GM18873 (cell line): ENCODE results near the gene MIDN.
A peak's percentile ranks its signal among the peaks of the same experiment; 100 is the strongest.
"Not testable (repeated sequence)": the region's sequence is repeated elsewhere in the genome, so short reads cannot be mapped to it uniquely, and the experiment has no call there.

Experiments
- ATAC-seq: cut with Tn5 transposase; IDR thresholded peaks from one replicate; pipeline ENCODE4 v1.9.1; 2021; ENCODE audit warnings: mild to moderate bottlenecking, moderate library complexity, moderate number of reproducible peaks; ENCODE audit not compliant: unreplicated experiment, low FRiP score

Gene MIDN

DNA sequence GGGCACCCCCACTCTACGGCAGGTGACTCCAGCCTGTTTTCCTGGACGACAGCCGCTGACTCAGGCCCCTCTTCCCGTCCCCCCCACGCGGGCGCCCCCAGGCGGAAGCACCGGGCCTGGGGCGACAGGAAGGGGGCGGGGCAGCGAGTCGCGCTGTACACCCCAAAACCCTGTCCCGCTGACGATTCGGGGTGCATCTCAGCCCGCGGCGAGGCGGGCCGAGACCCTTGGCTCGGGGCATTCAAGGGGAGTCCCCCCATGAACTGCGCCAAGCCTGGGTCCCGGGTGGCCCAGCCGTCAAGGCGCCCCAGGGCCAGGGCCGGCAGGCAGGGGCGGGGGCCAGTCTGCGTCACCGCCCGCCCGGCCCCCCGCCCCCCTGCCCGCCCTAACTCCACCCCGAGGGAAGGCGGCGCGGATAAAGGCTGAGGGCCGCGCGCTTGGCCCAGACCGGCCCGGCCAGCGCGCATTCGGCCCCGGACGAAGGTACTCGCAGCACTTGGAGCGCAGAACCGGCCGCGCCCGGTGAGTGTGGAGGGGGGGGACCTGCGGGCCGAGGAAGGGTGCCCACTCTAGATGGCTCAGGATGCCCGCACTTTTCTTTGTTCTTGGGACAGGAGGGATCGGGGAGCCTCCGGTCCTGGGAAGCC is at the start of gene MIDN:
TSS of gene MIDN (plus strand) at position 445 of the 647 bp plus-strand sequence. CDS start 1,714 bp downstream, outside the sequence.
- ATAC-seq: peak; percentile 5

GRCh38 chr19:1199531-1199930 is 48.9 kb upstream of the MIDN start:
- no peak for ATAC-seq

DNA sequence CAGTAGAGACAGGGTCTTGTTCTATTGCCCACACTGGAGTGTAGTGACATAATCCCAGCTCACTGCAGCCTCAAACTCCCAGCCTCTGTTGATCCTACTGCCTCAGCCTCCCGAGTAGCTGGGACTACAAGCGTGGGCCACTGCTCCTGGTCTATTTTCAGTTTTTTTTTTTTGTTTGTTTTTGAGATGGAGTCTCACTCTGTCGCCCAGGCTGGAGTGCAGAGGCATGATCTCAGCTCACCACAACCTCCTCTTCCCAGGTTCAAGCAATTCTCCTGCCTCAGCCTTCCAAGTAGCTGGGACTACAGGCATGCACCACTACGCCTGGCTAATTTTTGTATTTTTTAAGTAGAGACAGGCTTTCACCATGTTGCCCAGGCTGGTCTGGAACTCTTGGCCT is 47.8 kb upstream of the MIDN start:
- not testable (repeated sequence) for ATAC-seq

DNA sequence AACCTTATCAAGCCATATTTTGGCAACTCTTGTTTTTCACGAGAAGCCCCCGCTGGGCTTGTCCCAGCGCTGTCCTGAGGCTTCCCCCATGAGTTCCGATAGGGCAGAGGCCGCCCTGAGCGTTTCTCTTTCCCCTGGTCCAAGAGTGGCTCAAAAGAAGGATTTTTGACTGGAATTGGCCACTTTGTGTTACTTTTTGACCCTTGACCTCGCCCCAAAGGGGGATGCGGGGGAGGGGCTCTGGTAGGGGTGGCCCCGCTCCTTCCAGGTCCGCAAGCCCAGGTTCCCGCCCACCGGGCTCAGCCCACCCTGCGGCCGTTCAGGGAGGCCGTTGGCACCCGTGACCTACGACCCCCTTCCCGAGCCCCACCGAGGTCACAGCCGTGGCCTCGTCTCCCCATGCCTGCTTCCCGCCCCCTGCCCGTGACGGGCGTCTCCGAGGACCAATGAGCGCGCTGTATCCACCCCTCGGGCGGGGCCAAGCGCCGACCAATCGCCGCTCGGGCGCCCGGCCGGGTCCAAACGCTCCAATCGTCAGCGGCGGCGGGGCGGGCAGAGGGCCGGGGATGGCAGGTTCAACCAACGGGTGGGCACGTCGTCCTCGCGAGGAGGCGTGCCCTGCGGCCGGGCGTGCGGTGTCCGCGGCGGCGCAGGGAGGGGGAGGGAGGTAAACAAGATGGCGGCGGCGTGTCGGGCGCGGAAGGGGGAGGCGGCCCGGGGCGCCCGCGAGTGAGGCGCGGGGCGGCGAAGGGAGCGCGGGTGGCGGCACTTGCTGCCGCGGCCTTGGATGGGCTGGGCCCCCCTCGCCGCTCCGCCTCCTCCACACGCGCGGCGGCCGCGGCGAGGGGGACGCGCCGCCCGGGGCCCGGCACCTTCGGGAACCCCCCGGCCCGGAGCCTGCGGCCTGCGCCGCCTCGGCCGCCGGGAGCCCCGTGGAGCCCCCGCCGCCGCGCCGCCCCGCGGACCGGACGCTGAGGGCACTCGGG is 43.0 kb upstream of the MIDN start, which contains the start of gene STK11:
TSS of gene STK11 (plus strand) at position 665 of the 986 bp plus-strand sequence. CDS start 1,136 bp downstream, outside the sequence.
- ATAC-seq: peak; percentile 78

DNA sequence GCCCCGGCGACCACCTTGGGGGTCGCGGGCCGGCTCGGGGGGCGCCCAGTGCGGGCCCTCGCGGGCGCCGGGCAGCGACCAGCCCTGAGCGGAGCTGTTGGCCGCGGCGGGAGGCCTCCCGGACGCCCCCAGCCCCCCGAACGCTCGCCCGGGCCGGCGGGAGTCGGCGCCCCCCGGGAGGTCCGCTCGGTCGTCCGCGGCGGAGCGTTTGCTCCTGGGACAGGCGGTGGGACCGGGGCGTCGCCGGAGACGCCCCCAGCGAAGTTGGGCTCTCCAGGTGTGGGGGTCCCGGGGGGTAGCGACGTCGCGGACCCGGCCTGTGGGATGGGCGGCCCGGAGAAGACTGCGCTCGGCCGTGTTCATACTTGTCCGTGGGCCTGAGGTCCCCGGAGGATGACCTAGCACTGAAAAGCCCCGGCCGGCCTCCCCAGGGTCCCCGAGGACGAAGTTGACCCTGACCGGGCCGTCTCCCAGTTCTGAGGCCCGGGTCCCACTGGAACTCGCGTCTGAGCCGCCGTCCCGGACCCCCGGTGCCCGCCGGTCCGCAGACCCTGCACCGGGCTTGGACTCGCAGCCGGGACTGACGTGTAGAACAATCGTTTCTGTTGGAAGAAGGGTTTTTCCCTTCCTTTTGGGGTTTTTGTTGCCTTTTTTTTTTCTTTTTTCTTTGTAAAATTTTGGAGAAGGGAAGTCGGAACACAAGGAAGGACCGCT is 42.1 kb upstream of the MIDN start:
- ATAC-seq: no peak

GRCh38 chr19:1206864-1207450 is 41.4 kb upstream of the MIDN start:
- no peak for ATAC-seq

DNA sequence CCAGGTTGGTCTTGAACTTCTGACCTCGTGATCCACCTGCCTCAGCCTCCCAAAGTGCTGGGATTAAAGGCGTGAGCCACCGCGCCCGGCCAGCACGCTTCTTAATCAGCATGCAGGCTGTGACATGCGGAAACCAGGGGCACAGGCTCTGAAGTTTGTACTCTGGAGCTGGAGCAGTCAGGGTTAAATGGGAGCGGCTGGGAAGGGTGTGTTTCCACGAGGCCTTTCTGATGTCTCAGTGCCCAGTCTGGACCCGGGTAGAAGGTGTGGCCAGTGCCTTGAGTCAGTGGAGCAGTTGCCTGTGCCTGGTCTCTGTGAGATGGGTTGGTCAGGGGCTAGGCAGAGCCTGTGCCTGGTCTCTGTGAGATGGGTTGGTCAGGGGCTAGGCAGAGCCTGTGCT is 39.6 kb upstream of the MIDN start:
- not testable (repeated sequence) for ATAC-seq

DNA sequence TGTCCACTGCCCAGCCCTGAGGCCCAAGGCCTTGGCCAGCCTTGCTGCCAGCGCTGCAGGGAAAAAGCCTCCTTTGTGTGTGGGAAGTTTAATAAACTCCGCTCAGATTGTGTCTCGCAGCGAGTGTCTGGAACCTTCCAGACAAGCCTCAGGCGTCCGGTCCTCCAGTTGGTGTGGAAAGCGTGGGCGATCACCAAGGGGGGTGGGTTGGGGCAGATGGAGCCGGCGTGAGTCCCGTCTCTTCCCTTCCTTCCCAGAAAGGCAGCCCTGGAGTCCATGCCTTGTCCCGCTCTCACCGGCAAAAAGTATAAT is 38.2 kb upstream of the MIDN start:
- ATAC-seq: no peak

GRCh38 chr19:1211494-1212234 is 36.7 kb upstream of the MIDN start:
- ATAC-seq: no peak

DNA sequence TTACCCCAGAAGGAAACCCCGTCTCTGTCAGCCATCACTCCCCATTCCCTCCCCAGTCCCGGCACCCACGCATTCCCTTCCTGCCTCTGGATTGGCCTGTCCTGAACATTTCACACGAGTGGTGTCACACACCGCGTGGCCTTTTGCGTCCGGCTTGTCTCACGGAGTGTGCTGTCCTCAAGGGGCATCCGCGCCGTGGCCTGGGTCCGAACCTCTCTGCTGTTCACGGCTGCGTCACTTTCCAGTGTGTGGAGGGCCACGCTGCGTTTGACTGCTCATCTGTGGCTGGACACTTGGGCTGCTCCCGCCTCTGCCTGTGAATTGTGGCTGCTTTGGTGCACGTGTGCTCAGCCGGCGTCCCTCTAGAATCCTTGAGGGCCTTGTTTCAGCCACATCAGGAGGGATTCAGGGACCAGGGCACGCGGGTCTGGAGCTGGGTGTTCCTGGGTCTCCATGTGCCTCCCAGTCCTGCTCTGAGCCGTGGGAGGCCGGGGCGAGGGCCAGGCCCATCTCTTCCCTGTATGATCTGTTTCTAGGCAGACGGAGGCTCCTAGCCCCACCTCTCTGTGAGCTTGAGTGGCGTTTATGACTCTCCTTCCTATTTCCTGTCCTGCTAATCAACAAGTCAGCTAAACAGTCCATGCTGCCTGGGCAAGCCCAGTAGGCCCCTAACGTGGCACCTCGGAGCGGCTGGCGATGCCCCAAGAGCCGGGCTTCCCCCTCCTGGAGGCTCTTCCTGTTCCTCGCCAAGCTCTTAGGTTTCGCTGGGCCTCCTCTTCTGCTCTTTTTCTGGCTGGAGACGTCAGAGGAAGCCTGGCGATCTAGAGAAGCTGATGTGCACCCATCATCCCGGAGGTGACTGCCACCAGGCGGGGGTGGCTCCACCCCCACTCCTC is 34.7 kb upstream of the MIDN start:
- ATAC-seq: no peak

DNA sequence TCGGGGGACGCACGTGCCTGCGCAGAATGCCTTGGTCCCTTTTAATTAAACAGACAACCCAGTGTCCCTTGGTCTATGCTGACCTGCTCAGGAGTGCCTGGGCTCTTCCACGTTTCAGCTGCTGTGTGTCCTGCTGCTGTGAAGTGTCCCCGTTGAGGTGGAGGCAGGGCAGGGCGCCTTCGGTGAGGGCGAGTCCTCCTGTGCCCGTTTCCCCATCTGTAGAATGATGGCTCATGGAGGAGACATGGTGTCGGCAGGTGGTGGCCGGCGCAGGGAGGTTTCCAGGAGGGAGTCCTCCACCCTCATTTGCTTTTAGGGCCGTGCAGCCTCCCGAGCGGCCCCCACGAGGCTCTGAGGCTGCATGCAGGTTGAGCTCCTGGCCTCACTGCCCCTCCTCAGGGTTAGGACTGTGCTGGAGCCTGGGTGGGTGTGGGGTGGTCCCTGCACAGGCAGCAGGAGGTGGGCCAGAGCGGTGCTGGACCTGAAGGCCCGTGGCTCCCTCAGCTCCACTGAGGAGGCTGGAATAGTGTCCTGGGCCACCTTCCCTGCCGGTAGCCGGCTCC is 34.0 kb upstream of the MIDN start:
- ATAC-seq: no peak

DNA sequence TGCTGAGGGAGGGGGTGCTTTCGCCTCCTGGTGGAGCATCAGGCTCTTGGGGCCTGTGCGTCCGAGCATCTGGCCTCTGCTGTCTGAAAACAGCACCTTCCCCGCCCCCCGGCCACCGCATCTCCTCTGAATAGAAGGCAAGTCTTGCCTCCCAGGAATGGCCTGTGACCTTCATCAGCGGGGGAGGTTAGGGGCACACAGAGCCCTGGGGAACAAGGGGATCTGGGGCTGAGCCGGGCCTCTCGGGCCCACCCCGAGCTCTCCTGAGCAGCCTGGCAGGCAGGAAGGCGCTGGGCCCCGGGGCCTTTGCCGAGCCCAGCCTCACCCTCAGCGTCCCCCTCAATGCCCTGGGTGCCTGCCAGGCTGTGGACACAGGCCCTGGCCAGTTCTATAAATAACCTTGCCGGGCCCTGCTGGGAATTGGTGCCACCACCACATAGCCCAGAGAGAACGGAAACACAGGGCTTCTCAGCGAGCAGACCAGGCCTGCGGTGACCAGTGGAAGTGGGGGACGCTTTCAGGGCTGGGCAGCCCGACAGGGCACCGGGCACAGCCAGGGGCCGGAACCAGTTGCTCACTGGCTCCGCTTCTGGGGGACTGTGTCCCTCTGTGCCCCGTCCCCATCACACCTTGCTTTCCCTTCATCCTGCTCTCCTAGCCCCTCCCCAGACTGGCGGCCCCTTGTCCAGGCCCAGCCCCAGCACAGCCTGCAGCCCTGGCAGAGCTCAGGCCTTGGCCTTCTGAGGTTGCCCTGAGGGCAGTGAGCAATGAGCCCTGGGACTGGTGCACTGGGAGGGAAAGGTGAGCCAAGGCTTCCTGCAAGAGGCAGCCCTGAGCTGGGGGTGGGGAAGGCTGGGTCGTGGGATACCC is 33.3 kb upstream of the MIDN start:
- no peak for ATAC-seq

GRCh38 chr19:1216756-1217155 is 31.6 kb upstream of the MIDN start:
- ATAC-seq: no peak

DNA sequence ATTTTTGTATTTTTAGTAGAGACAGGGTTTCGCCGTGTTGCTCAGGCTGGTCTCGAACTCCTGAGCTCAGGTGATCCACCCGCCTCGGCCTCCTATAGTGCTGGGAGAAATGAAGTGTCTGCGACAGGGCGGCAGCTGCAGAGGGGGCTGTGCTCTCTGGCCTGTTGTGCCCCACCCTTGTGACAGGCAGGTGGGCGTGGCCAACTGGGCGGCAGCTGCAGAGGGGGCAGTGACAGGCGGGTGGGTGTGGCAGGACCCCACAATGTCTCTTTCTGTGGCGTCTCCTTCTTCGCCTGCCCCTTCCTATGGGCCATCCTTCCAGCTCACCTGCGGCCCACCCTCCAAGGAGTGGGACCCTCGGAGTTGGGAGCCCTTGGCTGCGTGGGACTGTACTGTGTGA is 31.0 kb upstream of the MIDN start:
- no peak for ATAC-seq

DNA sequence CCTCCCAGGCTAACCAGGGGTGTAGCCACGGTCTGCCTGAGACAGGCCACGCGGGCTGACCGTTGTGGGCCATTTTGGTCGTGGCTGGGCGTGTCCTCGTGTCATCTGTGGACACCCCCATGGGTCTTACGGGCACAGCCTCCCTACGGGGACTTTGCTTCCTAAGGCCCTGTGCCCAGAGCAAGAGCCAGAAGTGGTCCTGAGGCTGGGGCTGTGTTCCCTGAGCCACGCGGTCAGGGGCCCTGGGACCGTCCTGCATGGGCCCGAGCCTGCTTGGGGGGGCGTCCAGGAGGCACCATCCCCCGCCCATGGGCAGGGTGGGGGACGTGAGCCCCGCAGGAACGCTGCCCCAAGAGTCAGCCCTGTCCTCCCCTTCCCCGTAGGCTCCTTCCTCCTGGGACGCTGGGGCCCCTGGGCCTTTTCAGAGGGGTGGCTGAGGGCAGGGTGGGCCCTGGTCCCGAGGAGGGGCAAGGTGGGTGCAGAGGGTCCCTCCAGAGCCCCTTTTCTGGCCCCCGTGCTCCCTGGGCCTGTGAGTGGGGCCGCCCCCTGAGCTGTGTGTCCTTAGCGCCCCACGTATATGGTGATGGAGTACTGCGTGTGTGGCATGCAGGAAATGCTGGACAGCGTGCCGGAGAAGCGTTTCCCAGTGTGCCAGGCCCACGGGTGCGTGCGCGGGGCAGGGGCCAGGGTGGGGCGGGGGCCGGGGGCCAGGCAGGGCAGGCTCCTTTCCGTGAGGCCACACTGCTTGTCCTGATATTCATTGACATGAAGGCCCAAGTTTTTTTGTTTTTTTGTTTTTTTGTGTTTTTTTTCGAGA is 29.4 kb upstream of the MIDN start:
- no peak for ATAC-seq

GRCh38 chr19:1219786-1220476 is 28.5 kb upstream of the MIDN start:
- no peak for ATAC-seq
